Measurements from ENCODE around the gene ZNF81.

DNA sequence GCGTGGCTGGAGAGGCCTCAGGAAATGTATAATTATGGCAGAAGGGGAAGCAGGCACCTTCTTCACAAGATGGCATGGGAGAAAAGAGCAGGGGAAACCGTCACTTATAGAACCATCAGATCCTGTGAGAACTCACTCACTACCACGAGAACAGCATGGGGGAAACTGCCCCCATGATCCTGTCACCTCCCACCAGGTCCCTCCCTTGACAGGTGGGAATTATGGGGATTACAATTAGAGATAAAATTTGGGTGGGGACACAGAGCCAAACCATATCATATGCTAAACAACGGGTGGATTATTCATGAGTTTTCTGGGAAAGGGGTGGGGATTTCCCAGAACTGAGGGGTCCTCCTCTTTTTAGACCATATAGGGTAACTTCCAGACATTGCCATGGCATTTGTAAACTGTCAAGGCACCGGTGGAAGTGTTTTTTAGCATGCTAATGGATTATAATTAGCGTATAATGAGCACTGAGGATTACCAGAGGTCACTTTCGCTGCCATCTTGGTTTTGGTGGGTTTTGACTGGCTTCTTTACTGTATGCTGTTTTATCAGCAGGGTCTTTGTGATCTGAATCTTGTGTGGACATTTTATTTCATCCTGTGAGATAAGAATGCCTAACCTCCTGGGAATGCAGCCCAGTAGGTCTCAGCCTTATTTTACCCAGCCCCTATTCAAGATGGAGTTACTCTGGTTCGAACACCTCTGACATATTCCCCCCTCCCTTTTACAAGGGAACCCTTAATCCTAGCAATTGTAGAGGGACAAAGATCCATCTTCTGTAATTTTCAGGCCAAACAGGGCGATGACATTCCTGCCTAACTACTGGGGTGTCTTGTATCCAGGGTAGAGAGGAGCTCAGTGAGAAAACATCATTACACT lies 27.6 kb upstream of the ZNF81 start:
- TF ChIP-seq, protein P1, sequence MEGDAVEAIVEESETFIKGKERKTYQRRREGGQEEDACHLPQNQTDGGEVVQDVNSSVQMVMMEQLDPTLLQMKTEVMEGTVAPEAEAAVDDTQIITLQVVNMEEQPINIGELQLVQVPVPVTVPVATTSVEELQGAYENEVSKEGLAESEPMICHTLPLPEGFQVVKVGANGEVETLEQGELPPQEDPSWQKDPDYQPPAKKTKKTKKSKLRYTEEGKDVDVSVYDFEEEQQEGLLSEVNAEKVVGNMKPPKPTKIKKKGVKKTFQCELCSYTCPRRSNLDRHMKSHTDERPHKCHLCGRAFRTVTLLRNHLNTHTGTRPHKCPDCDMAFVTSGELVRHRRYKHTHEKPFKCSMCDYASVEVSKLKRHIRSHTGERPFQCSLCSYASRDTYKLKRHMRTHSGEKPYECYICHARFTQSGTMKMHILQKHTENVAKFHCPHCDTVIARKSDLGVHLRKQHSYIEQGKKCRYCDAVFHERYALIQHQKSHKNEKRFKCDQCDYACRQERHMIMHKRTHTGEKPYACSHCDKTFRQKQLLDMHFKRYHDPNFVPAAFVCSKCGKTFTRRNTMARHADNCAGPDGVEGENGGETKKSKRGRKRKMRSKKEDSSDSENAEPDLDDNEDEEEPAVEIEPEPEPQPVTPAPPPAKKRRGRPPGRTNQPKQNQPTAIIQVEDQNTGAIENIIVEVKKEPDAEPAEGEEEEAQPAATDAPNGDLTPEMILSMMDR (IDR thresholded peaks at IDR 0.05 in 4 of 5, conservative IDR thresholded peaks at IDR 0.05 in 1 of 5), result no peak
- no peak for TF ChIP-seq POLR2A (IDR thresholded peaks at IDR 0.05)

All from gastrocnemius medialis (tissue), 4 donors.